ENCODE results near the gene SLC24A5.
A peak's percentile ranks its signal among the peaks of the same experiment; 100 is the strongest.

- TF ChIP-seq CREB1 (IDR thresholded peaks at IDR 0.05; ENCODE audit: low read depth) (no peak), ZBTB7A (IDR thresholded peaks at IDR 0.05; ENCODE audit: low read depth) (no peak), REST (IDR thresholded peaks at IDR 0.05; ENCODE audit: low read depth) (no peak), RAD21 (IDR thresholded peaks at IDR 0.05; ENCODE audit: low read depth) (peak; percentile 64), NFIC (IDR thresholded peaks at IDR 0.05) (no peak), FOXM1 (IDR thresholded peaks at IDR 0.05; ENCODE audit: borderline replicate concordance, low read depth) (no peak), MAX (IDR thresholded peaks at IDR 0.05) (no peak), EP300 (IDR thresholded peaks at IDR 0.05; ENCODE audit: borderline replicate concordance) (no peak), YY1 (IDR thresholded peaks at IDR 0.05; ENCODE audit: low read depth) (no peak), TCF12 (IDR thresholded peaks at IDR 0.05; ENCODE audit: low read depth) (no peak), TEAD4 (IDR thresholded peaks at IDR 0.05) (no peak), TAF1 (IDR thresholded peaks at IDR 0.05; ENCODE audit: low read depth) (no peak)
Observed at GRCh38 chr15:48084759-48085590, 35.8 kb upstream of the SLC24A5 start.

Measured in Ishikawa (cell line).